Germinal center (tissue), 1 donor: Measurements from ENCODE around the gene SDR39U1.

Experiments used
- DNase-seq: peaks from one replicate; pipeline ENCODE4 v3.0.0; 2012; ENCODE audit warnings: mixed read lengths, low spot score

The SDR39U1 gene

GRCh38 chr14:24411443-24412389 is 30.9 kb downstream of the SDR39U1 start:
- peak; percentile 67 for DNase-seq

DNA sequence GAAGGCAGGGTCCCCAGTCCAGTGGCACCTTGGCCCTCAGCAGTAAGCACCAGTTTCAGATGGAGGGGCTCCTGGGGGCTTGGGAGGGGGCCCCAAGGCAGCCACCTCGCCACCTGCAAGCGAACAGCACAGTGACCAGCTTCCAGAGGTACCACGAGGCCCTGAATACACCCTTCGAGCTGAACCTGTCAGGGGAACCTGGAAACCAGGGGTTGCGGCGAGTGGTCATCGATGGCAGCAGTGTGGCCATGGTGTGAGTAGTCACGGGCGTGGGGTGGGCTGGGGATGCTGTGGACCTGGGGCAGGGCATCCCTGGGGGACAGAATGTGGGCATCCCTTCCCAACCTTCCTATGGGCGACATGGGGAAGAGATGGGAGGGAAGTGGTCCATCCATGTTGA is 32.6 kb downstream of the SDR39U1 start:
- DNase-seq, result no peak

- DNase-seq, result no peak
Measured at GRCh38 chr14:24409192-24409591, 33.4 kb downstream of the SDR39U1 start.

GRCh38 chr14:24408764-24409163 is 33.8 kb downstream of the SDR39U1 start:
- no peak for DNase-seq

GRCh38 chr14:24407608-24408325 is 34.8 kb downstream of the SDR39U1 start:
- DNase-seq, result no peak

DNA sequence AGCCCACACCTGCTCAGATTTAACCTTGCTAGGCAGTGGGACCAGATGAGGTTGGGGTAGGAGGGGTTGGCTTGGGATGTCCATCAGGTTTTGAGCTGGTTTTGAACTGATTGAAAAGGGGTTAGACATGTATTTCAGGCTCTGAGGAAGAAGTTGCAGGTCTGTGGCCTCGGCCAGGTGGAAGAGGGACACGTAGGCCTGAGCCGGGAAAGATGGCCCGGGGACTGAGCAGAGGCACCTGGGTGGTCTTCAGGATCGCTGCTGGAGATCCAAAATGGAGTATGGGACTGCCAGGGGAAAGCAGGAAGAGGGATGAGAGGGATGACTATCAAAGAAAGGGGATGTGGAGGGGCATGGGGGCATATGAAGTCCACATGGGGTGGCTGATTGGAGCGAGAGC is 36.2 kb downstream of the SDR39U1 start:
- no peak for DNase-seq

- DNase-seq, result no peak
Measured at GRCh38 chr14:24404814-24405213, 37.8 kb downstream of the SDR39U1 start.

DNA sequence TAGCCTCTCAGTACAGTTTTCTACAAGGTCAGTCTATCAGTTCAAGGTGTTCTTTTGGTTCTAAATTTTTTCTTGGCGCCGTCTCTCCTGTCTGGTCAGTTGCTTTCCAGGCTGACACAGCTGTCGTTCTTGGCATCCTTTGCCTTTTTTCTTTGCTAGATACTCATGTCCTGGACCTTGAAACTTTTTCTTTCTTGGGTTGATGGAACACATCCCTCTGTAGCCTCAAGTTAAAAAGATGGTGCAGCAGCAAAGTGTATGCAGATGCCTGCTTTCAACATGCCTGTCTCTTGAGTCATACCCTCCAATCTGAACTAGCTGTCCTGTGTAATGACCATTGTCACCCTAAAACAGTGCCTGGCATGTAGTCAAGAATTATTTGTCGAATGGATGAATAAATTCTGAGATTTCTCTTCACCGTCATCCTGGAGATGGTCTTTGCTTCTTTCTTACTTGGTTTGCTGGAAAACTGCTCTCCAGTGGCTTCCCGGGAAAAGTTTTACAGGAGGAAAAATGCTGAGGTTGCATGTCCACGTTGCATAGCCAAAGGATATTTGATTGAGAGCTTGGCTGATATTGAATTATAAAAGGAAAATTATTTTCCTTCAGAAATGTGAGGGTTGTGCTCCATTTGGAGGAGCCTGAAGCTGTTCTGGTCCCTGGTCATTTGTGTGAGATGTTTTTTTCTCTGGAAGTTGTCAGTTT is 39.1 kb downstream of the SDR39U1 start:
- DNase-seq, result no peak

GRCh38 chr14:24401810-24402702 is 40.5 kb downstream of the SDR39U1 start:
- DNase-seq, result no peak

GRCh38 chr14:24399999-24400718 is 42.4 kb downstream of the SDR39U1 start:
- no peak for DNase-seq

DNA sequence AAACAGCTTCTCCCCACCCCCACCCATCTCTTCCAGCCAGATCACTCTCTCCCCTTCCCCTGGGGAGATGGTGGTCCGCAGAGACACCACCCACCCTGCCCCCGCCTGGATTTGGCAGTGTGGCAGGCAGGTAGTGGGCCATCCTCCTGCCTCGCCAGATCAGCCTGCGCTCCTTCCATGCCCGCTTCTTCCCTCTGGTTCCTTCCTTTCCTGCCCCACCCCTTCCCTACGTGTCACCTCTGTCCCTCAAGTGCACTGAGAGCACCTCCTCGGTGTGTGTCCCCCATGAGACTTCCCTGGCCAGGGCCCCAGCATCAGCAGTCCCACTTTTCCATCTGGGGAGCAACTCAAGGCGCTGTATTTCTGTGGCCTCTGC is 43.1 kb downstream of the SDR39U1 start:
- DNase-seq, result no peak

- DNase-seq, result peak; percentile 42
Measured at GRCh38 chr14:24398653-24399446, 43.7 kb downstream of the SDR39U1 start, which contains the start of gene NYNRIN. NYNRIN (plus strand) TSS chr14:24399003; CDS start chr14:24399247, 244 bp downstream.

- no peak for DNase-seq
Measured at GRCh38 chr14:24398293-24398652, 44.3 kb downstream of the SDR39U1 start.

DNA sequence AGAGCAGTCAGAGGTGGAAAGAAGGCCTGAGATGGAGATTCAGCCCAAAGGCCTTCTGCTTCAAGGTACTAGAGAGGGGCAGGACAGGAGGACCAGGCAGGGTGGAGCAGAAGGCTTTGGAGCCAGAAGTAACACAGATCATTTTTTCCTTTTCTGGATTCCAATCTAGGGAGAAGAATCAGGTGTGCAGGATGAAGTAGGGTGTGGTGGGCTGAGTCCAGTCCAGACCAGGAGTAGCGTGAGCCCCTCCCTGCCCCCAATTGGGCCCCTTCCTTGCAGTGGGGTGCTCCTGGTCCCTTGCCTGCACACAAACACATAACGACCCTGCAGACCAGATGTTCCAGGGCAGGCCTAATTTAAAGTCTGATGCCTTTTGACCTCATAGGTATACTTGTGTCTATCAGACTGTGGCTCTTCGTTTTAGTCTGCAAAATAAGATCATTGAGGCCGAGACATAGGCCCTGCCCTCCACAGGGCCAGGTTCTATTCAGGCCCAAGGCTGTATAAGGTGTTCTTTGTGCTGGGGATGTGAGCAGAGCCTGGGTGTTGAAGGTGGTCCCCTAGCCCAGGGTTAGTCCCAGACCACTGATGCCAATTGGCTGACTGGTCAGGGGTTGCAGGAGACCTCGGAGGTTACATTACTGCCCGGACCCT is 44.8 kb downstream of the SDR39U1 start:
- DNase-seq, result no peak

GRCh38 chr14:24395609-24396582 is 46.7 kb downstream of the SDR39U1 start:
- no peak for DNase-seq

GRCh38 chr14:24394275-24394674 is 48.3 kb downstream of the SDR39U1 start:
- no peak for DNase-seq

DNA sequence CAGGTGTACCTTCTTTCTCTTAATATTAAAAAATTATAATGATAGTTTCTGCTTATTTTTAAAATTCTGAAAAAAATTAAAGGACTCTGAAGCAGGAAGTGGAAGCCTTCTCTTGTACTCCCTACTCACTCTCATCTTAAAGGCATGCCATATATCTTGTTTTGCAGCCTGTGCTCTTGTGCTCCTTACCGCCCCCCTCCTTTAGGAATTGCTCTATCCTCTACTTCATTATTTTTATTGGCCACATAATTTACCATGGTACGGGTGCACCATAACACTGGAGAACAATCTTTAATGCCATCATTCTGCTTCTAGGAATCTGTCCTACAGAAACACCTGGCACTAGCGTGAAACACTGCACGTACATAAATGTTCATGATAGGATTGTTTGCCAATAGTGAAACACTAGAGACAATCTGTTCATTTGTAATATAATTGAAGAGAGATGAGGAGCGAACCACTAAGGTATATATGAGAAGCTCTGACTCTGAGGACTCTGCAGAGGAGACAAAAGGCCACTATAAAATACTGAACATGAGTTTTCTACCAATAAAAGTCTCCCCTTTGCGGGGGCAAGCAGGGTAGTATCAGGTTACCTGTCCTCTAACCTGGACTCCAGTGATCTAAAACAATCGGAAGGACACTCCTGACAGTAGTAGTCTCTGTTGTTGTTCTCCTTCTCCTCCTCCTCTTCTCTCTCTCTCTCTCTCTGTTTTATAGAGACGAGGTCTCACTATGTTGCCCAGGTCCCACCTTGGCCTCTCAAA is 50.1 kb downstream of the SDR39U1 start:
- no peak for DNase-seq
